Astrocyte (in vitro differentiated cells and primary cell): ENCODE measurements around the gene KCTD15.

Source experiments
- EZH2 ChIP-seq: IDR thresholded peaks from 2 replicates; pipeline ENCODE4 v1.6.1; 2012; ENCODE audit warnings: mild to moderate bottlenecking, low read length, inconsistent platforms; ENCODE audit not compliant: insufficient read depth
- TF ChIP-seq, protein P1 (sequence below): IDR thresholded peaks from 2 replicates; pipeline ENCODE4 v1.5.1; 2011; ENCODE audit warnings: low read depth, mild to moderate bottlenecking, inconsistent platforms, low read length, moderate library complexity; ENCODE audit not compliant: insufficient read depth

DNA sequence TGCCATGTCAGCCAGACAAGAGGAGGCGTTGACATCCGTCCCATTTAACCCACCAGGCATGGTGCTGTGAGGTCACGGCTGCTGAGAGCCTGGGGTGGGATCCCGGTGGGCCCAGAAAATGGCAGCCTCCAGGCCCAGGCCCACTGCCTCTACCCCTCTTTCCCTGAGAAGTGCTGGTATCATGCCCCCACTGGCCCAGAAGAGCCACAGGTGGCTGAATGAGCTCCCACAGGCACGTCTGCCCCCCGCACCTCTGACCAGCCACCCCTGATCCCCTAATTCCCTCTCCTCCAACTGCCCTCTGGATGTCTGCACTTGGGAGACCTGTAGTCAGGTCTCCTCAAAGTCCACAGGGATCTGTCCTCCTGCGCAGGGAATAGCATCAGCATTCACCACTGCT, 37.3 kb upstream of the KCTD15 start:
- no peak for TF ChIP-seq EZH2
- TF ChIP-seq, protein P1, sequence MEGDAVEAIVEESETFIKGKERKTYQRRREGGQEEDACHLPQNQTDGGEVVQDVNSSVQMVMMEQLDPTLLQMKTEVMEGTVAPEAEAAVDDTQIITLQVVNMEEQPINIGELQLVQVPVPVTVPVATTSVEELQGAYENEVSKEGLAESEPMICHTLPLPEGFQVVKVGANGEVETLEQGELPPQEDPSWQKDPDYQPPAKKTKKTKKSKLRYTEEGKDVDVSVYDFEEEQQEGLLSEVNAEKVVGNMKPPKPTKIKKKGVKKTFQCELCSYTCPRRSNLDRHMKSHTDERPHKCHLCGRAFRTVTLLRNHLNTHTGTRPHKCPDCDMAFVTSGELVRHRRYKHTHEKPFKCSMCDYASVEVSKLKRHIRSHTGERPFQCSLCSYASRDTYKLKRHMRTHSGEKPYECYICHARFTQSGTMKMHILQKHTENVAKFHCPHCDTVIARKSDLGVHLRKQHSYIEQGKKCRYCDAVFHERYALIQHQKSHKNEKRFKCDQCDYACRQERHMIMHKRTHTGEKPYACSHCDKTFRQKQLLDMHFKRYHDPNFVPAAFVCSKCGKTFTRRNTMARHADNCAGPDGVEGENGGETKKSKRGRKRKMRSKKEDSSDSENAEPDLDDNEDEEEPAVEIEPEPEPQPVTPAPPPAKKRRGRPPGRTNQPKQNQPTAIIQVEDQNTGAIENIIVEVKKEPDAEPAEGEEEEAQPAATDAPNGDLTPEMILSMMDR = no peak
